ENCODE data around the gene LRP4.

- TF ChIP-seq CTCF (IDR thresholded peaks at IDR 0.05; ENCODE audit: low read length), result no peak
- no peak for TF ChIP-seq EZH2 (IDR thresholded peaks at IDR 0.05; ENCODE audit: borderline replicate concordance, low read length)
Measured at GRCh38 chr11:46850829-46851380, 67.4 kb downstream of the LRP4 start.

All from OCI-LY1 (cell line).